AG09319 (cell line): ENCODE measurements around the gene RNF7.
"Not testable (repeated sequence)": the region's sequence is repeated elsewhere in the genome, so short reads cannot be mapped to it uniquely, and the experiment has no call there.

ENCODE experiments used
- DNase-seq: peaks from one replicate; pipeline ENCODE4 v3.0.0-alpha.2; 2010; ENCODE audit warnings: low read depth; ENCODE audit errors: extremely low read depth
- CTCF ChIP-seq: IDR thresholded peaks from 2 replicates; pipeline ENCODE4 v1.5.1; 2011; ENCODE audit warnings: low read depth, mild to moderate bottlenecking, inconsistent platforms, low read length, moderate library complexity

The RNF7 gene

GRCh38 chr3:141783632-141784031, 45.5 kb downstream of the RNF7 start:
- DNase-seq = no peak
- no peak for TF ChIP-seq CTCF

GRCh38 chr3:141784096-141784495, 46.0 kb downstream of the RNF7 start:
- no peak for TF ChIP-seq CTCF
- DNase-seq = no peak

DNA sequence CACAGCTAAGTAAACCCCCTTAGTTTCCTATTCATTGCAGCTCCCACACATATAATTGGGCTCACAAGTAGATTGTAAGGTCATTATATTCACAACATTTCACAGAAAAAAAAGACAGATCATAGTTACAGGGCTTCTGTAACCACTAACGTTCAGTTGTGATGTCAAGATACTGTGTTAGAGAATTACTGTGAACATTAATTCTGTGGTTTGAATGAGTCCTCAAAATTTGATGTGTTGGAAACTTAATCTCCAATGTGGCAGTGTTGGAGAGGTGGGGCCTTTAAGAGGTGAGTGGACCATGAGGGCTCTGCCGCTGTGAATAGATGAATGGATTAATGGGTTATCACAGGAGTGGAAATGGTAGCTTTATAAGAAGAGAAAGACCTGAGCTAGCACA, 46.4 kb downstream of the RNF7 start:
- no peak for TF ChIP-seq CTCF
- DNase-seq = no peak

GRCh38 chr3:141788149-141788548, 50.1 kb downstream of the RNF7 start:
- no peak for DNase-seq
- TF ChIP-seq CTCF = no peak

- not testable (repeated sequence) for DNase-seq
Measured at GRCh38 chr3:141788750-141789149, 50.7 kb downstream of the RNF7 start.

DNA sequence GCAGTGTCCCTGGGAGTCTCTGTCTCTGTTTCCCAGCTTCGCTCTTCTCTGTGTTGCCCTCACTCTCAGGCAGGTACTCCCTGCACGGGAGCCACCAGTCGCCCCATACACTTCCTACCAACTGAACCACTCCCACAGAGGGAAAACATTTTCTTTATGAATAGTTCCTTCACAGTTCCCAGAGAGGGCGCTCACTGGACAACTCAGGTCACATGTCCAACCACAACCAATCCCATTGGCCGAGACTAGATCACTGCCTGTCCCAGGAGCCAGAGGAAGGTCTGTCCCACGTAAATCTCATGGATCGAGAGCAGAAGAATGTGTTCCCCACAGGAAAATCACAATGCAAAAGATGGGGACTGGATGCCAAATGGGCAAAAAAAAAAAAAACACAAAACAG, 51.2 kb downstream of the RNF7 start:
- no peak for TF ChIP-seq CTCF
- DNase-seq = no peak

- DNase-seq = no peak
- no peak for TF ChIP-seq CTCF
Measured at GRCh38 chr3:141790171-141790570, 52.1 kb downstream of the RNF7 start.

DNA sequence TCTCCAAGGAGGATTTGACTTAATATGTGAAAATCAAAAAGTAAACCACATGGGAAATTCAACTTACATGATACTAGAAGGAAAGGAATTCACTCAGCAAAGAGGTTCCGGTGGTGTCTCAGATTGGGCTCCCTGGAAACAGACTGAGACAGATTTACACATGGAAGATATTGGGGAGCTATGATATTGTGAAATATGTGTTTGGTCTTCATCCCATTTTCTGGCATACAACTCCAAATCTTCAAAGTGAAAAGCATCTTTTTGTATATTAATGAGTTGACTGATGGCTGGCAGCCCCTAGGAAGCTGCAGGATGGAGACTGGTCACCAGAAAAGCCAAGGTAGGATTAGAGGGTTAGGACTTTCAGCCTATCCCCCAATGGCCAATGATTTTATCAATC, 54.4 kb downstream of the RNF7 start:
- TF ChIP-seq CTCF = no peak
- no peak for DNase-seq
